Liver (tissue), 9 donors: ENCODE data around the gene CACNA1F. TPM values are rescaled to one million over a fixed set of nuclear protein-coding genes. Genes with fewer than 3 reads are reported as not detected.

Source experiments
- DNase-seq: peaks from one replicate; pipeline ENCODE4 v3.0.0-alpha.2; 2017; ENCODE audit warnings: low spot score
- H3K27ac ChIP-seq, 2 donors: one replicate each; pipeline ENCODE4 v1.7.0; 2013; ENCODE audit warnings: inconsistent platforms in 2 of 2, low read length in 2 of 2, control low read depth in 1 of 2, low read depth in 1 of 2, mild to moderate bottlenecking in 1 of 2
- H3K27me3 ChIP-seq, 4 donors: one replicate each; pipeline versions ENCODE4 v1.6.1 to v1.7.0; 2013; ENCODE audit warnings: low read length in 3 of 4, inconsistent platforms in 1 of 4, mild to moderate bottlenecking in 1 of 4, moderate library complexity in 1 of 4; ENCODE audit not compliant: control insufficient read depth in 4 of 4, insufficient read depth in 4 of 4
- H3K36me3 ChIP-seq, 4 donors: one replicate each; pipeline versions ENCODE4 v1.6.1 to v1.7.0; 2013; ENCODE audit warnings: low read length in 3 of 4, mild to moderate bottlenecking in 3 of 4, low read depth in 1 of 4, moderate library complexity in 1 of 4; ENCODE audit not compliant: control insufficient read depth in 4 of 4, insufficient read depth in 3 of 4
- H3K4me1 ChIP-seq, 4 donors: one replicate each; pipeline versions ENCODE4 v1.6.1 to v1.7.0; 2013; ENCODE audit warnings: low read length in 3 of 4, mild to moderate bottlenecking in 3 of 4, moderate library complexity in 1 of 4; ENCODE audit not compliant: control insufficient read depth in 4 of 4, insufficient read depth in 4 of 4
- H3K4me3 ChIP-seq, 3 donors: one replicate each; pipeline versions ENCODE4 v1.6.1 to v1.7.0; 2013; ENCODE audit warnings: low read length in 3 of 3, control low read depth in 1 of 3, low read depth in 1 of 3, mild to moderate bottlenecking in 1 of 3
- H3K9ac ChIP-seq, 2 donors: one replicate each; pipeline ENCODE4 v1.7.0; 2013; ENCODE audit warnings: low read length in 2 of 2, mild to moderate bottlenecking in 2 of 2, moderate library complexity in 2 of 2, control low read depth in 1 of 2, low read depth in 1 of 2
- H3K9me3 ChIP-seq, 4 donors: one replicate each; pipeline versions ENCODE4 v1.6.1 to v1.7.0; 2013; ENCODE audit warnings: low read length in 3 of 4; ENCODE audit not compliant: control insufficient read depth in 4 of 4
- EGR1 ChIP-seq, 2 donors: IDR thresholded peaks; 2 replicates each; pipeline ENCODE4 v1.6.1; 2016 to 2018; ENCODE audit warnings: antibody characterized with exemption in 2 of 2, low read depth in 2 of 2
- FOXA1 ChIP-seq: IDR thresholded peaks from 2 replicates; pipeline ENCODE4 v1.6.1; 2016; ENCODE audit warnings: antibody characterized with exemption
- FOXA2 ChIP-seq: IDR thresholded peaks from 2 replicates; pipeline ENCODE4 v1.6.1; 2016; ENCODE audit warnings: antibody characterized with exemption
- GABPA ChIP-seq, 2 donors: IDR thresholded peaks in 1 of 2; conservative IDR thresholded peaks in 1 of 2; 2 replicates each; pipeline ENCODE4 v1.6.1; 2016; ENCODE audit warnings: antibody characterized with exemption in 2 of 2, mild to moderate bottlenecking in 1 of 2, moderate library complexity in 1 of 2
- HNF4A ChIP-seq, 2 donors: conservative IDR thresholded peaks; 2 replicates each; pipeline ENCODE4 v1.6.1; 2016; ENCODE audit warnings: antibody characterized with exemption in 2 of 2, mild to moderate bottlenecking in 2 of 2
- HNF4G ChIP-seq: IDR thresholded peaks from 2 replicates; pipeline ENCODE4 v1.6.1; 2016; ENCODE audit warnings: antibody characterized with exemption
- JUND ChIP-seq, 2 donors: IDR thresholded peaks; 2 replicates each; pipeline ENCODE4 v1.6.1; 2016; ENCODE audit warnings: antibody characterized with exemption in 2 of 2
- NR2F2 ChIP-seq: IDR thresholded peaks from 2 replicates; pipeline ENCODE4 v1.6.1; 2016; ENCODE audit warnings: antibody characterized with exemption
- RAD21 ChIP-seq, 2 donors: IDR thresholded peaks; 2 replicates each; pipeline ENCODE4 v1.6.1; 2016; ENCODE audit warnings: antibody characterized with exemption in 2 of 2, mild to moderate bottlenecking in 2 of 2
- REST ChIP-seq: IDR thresholded peaks from 2 replicates; pipeline ENCODE4 v1.6.1; 2016; ENCODE audit warnings: antibody characterized with exemption, mild to moderate bottlenecking
- RXRA ChIP-seq, 2 donors: IDR thresholded peaks; 2 replicates each; pipeline ENCODE4 v1.6.1; 2017 to 2018; ENCODE audit warnings: antibody characterized with exemption in 2 of 2, mild to moderate bottlenecking in 1 of 2
- SP1 ChIP-seq: IDR thresholded peaks from 2 replicates; pipeline ENCODE4 v1.6.1; 2018; ENCODE audit warnings: antibody characterized with exemption, mild to moderate bottlenecking
- TAF1 ChIP-seq: conservative IDR thresholded peaks from 2 replicates; pipeline ENCODE4 v1.6.1; 2016; ENCODE audit warnings: antibody characterized with exemption, mild to moderate bottlenecking
- YY1 ChIP-seq: IDR thresholded peaks from 2 replicates; pipeline ENCODE4 v1.6.1; 2016; ENCODE audit warnings: antibody characterized with exemption, mild to moderate bottlenecking
- ZBTB33 ChIP-seq: IDR thresholded peaks from 2 replicates; pipeline ENCODE4 v1.6.1; 2016; ENCODE audit warnings: antibody characterized with exemption
- WGBS: extraction: QIAGEN DNeasy Blood & Tissue Kit; methylation state at CpG from one replicate; pipeline ENCODE4 v1.1.7; 2013; 5-methylcytosine and 5-hydroxymethylcytosine counted together
- polyA plus RNA-seq, 2 donors: library from polyadenylated mRNA; stranded (reverse) in 1 of 2; unstranded in 1 of 2; fragments of 200-250 nt in 1 of 2; fragments of >200 nt in 1 of 2; fragmentation: Nextera tagmentation in 1 of 2; extraction: Ambion mirVana in 1 of 2; gene quantifications; one replicate each; pipeline versions ENCODE4 v1.2.1 to v1.2.3, GENCODE V29; 2013 to 2015
- total RNA-seq, 2 donors: library from RNA; depleted of rRNA; stranded (reverse); fragments of >200 nt; gene quantifications; one replicate each; pipeline ENCODE4 v1.2.3, GENCODE V29; 2014
- TF ChIP-seq, protein P1 (sequence below): fragments of 150-350 bp; IDR thresholded peaks from 2 replicates; pipeline ENCODE4 v1.5.1; 2017; ENCODE audit warnings: improper control_type of control experiment, low read depth, low read length; ENCODE audit not compliant: missing input control
- TF ChIP-seq, protein P2 (sequence below): IDR thresholded peaks from 2 replicates; pipeline ENCODE4 v1.6.1; 2016; ENCODE audit warnings: antibody characterized with exemption
- TF ChIP-seq, protein P3 (sequence below): IDR thresholded peaks from 2 replicates; pipeline ENCODE4 v1.6.1; 2016; ENCODE audit warnings: antibody characterized with exemption
- donor health status: healthy.
- donor health status: healthy.
- donor health status: healthy.
- donor health status: healthy.
- donor health status: healthy.

The CACNA1F gene
- total and polyA plus RNA-seq, 4 donors, result 0.03 TPM; not detected in 3

- TF ChIP-seq, protein P1, sequence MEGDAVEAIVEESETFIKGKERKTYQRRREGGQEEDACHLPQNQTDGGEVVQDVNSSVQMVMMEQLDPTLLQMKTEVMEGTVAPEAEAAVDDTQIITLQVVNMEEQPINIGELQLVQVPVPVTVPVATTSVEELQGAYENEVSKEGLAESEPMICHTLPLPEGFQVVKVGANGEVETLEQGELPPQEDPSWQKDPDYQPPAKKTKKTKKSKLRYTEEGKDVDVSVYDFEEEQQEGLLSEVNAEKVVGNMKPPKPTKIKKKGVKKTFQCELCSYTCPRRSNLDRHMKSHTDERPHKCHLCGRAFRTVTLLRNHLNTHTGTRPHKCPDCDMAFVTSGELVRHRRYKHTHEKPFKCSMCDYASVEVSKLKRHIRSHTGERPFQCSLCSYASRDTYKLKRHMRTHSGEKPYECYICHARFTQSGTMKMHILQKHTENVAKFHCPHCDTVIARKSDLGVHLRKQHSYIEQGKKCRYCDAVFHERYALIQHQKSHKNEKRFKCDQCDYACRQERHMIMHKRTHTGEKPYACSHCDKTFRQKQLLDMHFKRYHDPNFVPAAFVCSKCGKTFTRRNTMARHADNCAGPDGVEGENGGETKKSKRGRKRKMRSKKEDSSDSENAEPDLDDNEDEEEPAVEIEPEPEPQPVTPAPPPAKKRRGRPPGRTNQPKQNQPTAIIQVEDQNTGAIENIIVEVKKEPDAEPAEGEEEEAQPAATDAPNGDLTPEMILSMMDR, result no peak
- no peak for TF ChIP-seq YY1
- TF ChIP-seq, protein P2, sequence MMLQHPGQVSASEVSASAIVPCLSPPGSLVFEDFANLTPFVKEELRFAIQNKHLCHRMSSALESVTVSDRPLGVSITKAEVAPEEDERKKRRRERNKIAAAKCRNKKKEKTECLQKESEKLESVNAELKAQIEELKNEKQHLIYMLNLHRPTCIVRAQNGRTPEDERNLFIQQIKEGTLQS, result no peak
- no peak for TF ChIP-seq NR2F2
- no peak for TF ChIP-seq SP1
- no peak for TF ChIP-seq GABPA (IDR thresholded peaks at IDR 0.05 in 1 of 2, conservative IDR thresholded peaks at IDR 0.05 in 1 of 2)
Measured at GRCh38 chrX:49212861-49213260, 20.3 kb downstream of the CACNA1F start (continued).

DNA sequence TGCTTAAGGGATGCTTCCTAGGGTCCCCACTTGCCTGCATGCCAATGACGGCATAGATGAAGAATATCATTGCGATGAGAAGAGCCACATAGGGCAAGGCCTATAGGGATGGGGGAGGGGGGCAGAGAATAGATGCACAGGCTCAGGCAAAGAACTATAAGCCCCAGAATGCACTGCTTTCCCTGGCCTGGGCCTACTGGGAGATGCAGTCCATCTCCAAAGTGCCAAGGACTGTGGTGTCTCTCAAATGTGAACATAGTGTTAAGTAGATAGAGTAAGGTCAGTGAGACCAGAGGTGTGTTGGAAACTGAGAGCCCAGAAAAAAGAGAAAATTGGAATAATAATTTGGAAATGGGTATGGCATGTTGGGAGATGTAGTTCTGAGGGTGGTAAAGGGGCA lies 20.9 kb downstream of the CACNA1F start:
- no peak overlapping the region for H3K4me3 ChIP-seq
- no peak for DNase-seq
- H3K27me3 ChIP-seq, result no peaks in the 10 kb centered on the region
- no peak overlapping the region for H3K9ac ChIP-seq
- WGBS, result 78% methylated on average over 2 of the region's 2 CpGs
- no peaks in the 10 kb centered on the region for H3K36me3 ChIP-seq
- no peak overlapping the region for H3K27ac ChIP-seq
- no peaks in the 10 kb centered on the region for H3K4me1 ChIP-seq
- TF ChIP-seq RAD21 (IDR thresholded peaks at IDR 0.05) (no peak), RXRA (IDR thresholded peaks at IDR 0.05) (no peak), FOXA1 (no peak), GABPA (IDR thresholded peaks at IDR 0.05 in 1 of 2, conservative IDR thresholded peaks at IDR 0.05 in 1 of 2) (no peak), NR2F2 (no peak), FOXA2 (no peak), ZBTB33 (no peak), REST (no peak), JUND (IDR thresholded peaks at IDR 0.05) (no peak)
- no peaks in the 10 kb centered on the region for H3K9me3 ChIP-seq

GRCh38 chrX:49211074-49211473 lies 22.1 kb downstream of the CACNA1F start:
- H3K9me3 ChIP-seq, result no peaks in the 10 kb centered on the region
- no peaks in the 10 kb centered on the region for H3K36me3 ChIP-seq
- no peak overlapping the region for H3K4me3 ChIP-seq
- WGBS, result 75% methylated on average over 9 of the region's 9 CpGs
- DNase-seq, result no peak
- no peaks in the 10 kb centered on the region for H3K4me1 ChIP-seq
- no peak overlapping the region for H3K27ac ChIP-seq
- no peaks in the 10 kb centered on the region for H3K27me3 ChIP-seq
- H3K9ac ChIP-seq, result no peak overlapping the region
- TF ChIP-seq JUND (IDR thresholded peaks at IDR 0.05) (no peak), RAD21 (IDR thresholded peaks at IDR 0.05) (no peak), GABPA (IDR thresholded peaks at IDR 0.05 in 1 of 2, conservative IDR thresholded peaks at IDR 0.05 in 1 of 2) (no peak), HNF4A (conservative IDR thresholded peaks at IDR 0.05) (no peak), FOXA1 (no peak), YY1 (no peak), EGR1 (IDR thresholded peaks at IDR 0.05; ENCODE audit: low read depth in 2 of 2) (no peak), HNF4G (no peak), TAF1 (no peak), RXRA (IDR thresholded peaks at IDR 0.05) (no peak), ZBTB33 (no peak)
- TF ChIP-seq, protein P3, sequence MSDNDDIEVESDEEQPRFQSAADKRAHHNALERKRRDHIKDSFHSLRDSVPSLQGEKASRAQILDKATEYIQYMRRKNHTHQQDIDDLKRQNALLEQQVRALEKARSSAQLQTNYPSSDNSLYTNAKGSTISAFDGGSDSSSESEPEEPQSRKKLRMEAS, result no peak
- TF ChIP-seq, protein P1, result no peak
